HG03558 (cell line): ENCODE data around the gene NCKAP1.
"Not testable (repeated sequence)": the region's sequence is repeated elsewhere in the genome, so short reads cannot be mapped to it uniquely, and the experiment has no call there.

Experiments used
- ATAC-seq: cut with Tn5 transposase; IDR thresholded peaks from one replicate; pipeline ENCODE4 v1.9.1; 2021; ENCODE audit warnings: moderate number of reproducible peaks; ENCODE audit not compliant: unreplicated experiment; ENCODE audit errors: extremely low read depth

Gene NCKAP1, protein sequence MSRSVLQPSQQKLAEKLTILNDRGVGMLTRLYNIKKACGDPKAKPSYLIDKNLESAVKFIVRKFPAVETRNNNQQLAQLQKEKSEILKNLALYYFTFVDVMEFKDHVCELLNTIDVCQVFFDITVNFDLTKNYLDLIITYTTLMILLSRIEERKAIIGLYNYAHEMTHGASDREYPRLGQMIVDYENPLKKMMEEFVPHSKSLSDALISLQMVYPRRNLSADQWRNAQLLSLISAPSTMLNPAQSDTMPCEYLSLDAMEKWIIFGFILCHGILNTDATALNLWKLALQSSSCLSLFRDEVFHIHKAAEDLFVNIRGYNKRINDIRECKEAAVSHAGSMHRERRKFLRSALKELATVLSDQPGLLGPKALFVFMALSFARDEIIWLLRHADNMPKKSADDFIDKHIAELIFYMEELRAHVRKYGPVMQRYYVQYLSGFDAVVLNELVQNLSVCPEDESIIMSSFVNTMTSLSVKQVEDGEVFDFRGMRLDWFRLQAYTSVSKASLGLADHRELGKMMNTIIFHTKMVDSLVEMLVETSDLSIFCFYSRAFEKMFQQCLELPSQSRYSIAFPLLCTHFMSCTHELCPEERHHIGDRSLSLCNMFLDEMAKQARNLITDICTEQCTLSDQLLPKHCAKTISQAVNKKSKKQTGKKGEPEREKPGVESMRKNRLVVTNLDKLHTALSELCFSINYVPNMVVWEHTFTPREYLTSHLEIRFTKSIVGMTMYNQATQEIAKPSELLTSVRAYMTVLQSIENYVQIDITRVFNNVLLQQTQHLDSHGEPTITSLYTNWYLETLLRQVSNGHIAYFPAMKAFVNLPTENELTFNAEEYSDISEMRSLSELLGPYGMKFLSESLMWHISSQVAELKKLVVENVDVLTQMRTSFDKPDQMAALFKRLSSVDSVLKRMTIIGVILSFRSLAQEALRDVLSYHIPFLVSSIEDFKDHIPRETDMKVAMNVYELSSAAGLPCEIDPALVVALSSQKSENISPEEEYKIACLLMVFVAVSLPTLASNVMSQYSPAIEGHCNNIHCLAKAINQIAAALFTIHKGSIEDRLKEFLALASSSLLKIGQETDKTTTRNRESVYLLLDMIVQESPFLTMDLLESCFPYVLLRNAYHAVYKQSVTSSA

DNA sequence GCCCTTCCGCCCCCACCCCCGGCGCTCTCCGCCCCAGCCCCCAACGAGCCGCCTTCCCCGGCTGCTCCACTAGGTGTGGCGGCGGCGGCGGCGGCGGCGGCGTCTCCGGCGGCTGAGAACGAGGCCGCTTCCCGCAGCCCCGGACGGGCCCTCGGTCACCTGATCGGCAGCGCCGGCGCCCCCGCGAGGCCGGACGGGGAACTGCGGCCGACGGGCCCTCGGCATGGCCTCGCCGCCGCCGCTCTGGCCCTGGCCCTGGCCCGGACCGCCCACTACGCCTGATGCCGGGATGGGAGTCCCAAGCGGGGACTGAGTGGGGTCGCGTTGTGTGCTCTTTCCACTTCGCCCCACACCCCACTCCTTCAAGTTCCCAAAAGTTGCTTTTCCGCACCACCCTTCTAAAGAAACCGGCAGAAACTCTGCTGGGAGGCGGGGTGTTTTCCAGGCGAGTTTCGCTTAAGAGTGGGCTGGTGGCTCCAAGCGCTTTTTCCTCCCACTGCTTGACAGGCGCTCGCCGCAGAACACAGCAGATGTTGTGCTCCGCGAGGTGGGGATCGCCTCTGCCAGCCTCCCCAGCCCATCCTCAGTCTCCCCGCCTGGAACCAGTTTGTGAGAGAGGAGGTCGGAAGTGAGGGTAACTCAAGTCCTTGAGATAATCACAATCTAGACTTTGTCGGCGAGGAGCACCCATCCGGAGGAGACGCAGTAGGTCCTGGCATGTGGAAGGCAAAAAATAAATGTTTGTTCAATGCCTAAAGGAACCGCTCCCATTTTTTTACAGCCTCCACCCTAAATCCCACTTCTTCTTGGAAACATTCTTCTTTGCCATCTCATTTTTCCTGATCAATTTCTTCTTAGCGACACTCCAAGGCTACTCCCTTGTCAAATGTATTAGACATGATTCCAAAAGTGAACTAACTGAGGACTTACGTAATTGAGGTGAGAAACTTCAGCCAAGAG lies at the start of gene NCKAP1:
Gene NCKAP1 (minus strand): TSS at position 117 of the 960 bp plus-strand sequence. CDS start 358 bp downstream, outside the sequence.
- ATAC-seq = peak; percentile 61

DNA sequence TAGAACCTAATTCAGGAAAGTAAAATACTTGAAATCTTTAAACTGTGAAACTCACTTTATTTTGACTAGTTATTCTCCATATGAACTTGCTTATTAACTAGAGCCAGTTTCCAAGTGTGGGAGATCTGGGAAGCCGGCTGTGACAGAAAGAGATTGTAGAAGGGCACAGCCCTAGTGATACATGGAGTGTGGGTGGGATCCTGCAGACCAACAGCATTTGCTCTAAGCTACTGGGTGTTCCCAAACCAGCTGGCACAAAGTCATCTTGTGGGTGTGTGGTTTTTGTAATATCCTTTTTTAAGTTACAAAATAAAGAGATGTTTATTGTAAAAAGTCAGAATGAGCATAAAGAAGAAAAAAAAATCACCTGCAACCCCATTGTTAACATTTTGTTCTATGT lies 43.7 kb upstream of the NCKAP1 start:
- no peak for ATAC-seq

DNA sequence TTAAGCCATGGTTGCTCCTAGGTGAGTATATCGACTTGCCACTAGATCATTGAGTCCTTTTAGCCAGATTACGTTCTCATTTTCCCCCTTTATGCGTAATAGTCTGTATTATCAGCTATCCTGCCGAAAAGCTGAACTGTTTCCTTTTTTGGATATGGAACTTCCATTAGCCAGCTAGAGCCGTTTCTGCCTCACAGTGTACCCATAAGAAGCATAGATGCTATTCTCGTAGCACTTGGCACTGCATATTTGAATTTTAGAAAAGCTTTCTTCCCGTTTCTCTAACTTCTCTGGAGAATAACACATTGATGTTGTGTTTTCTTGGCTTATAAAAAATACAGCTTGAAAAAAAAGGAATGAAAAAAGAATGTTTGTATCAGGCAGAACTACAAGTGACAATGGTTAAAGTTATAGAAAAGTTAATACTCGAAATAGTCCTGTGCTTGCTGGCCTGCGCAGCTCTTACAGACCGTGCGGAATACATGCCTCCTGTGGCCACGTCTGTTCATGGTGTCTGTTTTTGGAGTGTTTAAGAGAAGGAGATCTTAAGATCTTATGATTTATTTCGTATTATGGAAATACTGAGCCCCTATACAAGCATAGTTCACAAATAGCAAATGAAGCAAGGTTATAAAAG lies 41.0 kb upstream of the NCKAP1 start:
- peak; percentile 5 for ATAC-seq

DNA sequence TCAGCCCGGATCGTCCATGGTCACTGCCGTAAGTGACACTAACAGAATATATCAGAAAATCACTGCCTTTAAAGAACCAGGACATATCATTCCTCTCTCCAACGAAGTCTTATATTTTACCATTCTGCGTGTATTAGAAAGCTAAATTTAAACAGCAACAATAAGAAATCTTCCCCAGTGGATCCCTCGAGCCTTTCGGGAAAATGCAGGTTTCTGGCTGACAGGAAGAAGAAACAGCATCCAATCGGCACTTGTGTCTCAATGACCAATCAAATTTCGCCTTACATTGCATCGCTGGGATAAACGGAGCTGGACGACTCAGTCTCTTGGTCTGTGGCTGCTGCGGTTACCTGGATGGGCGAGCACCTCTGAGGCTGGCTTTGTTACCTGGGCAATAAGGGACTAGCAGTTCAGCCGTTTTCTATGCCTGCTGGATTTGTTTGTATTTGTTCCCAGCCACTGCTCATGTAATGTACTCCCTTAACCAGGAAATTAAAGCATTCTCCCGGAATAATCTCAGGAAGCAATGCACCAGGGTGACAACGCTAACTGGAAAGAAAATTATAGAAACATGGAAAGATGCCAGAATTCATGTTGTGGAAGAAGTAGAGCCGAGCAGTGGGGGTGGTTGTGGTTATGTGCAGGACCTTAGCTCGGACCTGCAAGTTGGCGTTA lies 40.3 kb upstream of the NCKAP1 start, which contains the start of gene DUSP19:
Gene DUSP19 (plus strand): TSS at position 284 of the 675 bp plus-strand sequence. CDS start 187 bp downstream, at position 471.
- peak; percentile 76 for ATAC-seq

DNA sequence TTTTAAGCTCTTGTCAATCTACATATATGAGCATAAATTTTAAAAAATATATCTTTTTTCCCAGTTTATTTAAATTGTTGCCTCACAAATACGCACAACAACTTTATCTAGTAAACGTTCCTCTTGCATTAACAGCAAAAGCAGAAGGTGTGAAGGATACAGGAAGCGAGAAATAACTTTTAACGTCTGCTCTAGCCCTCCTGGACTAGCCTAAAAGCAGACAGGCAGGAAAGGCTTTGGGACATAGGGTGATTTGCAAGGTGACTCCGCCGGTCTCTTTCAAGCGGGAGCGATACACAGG lies 39.9 kb upstream of the NCKAP1 start:
- ATAC-seq = no peak

DNA sequence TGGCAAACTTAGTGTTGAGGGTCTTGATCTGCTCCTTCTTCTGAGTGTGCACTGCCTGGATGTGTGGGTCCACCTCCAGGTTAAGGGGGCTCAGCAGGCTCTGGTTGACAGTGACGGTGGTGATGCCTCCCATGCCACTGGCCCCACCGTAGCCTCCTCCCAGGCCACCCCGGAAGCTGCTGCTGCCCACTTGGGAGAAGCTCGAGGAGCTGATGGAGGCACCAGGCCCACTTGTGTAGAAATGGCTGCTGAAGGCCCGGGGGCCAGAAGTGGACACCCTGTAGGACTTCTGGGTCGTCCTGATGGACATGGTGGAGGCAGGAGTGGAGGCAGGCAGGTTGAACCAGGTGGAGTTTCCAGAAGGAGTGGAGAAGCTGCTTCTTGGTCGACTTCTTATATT lies 33.9 kb upstream of the NCKAP1 start:
- ATAC-seq = no peak

DNA sequence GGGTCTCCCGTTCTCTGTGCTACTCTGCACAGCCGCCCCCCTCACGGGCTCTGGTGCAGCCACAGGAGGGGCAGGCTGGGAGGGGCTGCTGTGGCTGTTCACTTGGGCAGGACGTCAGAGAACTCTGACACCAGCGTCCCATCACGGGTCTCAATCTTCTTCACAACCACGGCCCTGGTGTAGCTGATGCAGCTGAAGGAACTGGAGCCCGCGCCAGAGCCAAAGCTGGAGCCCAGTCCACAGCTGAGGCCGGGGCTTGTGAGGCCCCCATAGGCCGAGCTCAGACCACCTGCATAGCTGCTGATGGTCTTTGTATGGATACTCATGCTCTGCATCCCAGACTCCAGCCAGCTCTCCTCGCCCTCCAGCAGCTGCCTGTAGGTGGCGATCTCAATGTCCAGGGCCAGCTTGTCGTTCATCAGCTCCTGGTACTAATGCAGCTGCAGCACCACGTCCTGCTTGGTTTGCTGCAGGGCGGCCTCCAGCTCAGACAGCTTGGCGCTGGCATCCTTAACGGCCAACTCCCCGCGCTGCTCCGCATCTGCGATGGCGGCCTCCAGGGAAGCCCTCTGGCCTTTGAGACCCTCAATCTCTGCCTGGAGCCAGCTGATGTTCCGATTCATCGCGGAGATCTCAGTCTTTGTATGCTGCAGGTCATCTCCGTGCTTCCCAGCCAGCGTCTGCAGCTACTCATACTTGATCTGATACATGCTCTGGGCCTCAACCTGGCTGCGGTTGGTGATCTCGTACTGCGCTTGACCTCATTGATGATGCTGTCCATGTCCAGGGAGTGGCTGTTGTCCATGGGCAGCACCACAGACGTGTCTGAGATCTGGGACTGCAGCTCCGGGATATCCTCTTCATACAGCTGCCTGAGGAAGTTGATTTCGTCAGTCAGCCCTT lies 32.9 kb upstream of the NCKAP1 start:
- ATAC-seq = no peak

DNA sequence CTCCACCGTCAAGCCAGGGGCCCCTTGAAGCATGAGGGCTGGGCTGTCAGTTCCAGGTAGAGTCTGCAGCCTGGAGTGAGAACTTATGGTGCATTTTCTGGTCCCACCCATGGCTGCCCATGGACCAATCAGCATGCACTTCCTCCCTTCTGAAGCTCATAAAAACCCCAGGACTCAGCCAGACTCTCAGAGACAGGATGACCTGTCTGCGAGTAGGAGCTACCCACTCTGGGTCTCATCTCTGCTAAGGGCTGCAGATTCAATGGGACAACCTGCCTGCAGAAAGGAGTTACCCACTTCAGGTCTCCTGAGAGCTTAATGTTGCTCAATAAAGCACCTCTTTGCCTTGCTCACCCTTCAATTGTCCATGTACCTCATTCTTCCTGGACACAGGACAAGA lies 30.9 kb upstream of the NCKAP1 start:
- ATAC-seq = no peak

DNA sequence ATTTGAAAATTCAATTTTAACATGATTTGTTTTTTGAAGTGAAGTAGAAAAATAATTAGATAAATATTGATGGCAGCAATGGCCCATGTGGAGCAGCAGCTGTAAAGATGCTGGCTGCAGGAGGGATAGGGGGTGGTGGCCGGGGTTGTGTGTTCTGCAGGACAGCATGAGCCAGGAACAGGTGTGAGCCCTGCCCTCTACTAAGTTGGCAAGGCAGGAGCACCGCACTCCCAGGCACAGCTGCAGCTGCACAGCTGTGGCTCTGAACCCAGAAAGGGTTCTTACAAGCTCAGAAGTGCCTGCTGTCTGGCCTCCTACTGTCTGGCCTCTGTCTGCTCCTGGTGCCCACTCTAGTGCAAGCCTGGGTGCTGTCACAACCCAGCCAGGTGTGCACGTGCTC lies 30.3 kb upstream of the NCKAP1 start:
- ATAC-seq = no peak

DNA sequence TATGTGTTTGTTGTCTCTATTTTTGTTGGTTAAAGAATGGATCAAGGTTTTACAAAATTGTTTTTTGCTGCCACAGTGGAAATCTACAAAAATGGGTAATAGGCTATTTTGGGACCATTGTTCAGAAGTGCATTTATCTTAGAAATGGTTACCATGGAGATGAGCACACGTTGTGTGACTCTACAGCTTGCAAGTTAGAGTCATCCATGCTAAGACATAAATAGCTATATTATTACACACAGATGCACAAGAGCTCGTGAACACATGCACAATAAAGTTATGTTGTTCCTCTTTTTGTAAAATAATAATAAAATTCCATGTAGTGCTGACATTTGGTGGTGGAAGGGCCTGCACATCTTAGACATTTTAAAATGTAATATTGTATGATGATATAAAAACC lies 24.8 kb upstream of the NCKAP1 start:
- no peak for ATAC-seq

DNA sequence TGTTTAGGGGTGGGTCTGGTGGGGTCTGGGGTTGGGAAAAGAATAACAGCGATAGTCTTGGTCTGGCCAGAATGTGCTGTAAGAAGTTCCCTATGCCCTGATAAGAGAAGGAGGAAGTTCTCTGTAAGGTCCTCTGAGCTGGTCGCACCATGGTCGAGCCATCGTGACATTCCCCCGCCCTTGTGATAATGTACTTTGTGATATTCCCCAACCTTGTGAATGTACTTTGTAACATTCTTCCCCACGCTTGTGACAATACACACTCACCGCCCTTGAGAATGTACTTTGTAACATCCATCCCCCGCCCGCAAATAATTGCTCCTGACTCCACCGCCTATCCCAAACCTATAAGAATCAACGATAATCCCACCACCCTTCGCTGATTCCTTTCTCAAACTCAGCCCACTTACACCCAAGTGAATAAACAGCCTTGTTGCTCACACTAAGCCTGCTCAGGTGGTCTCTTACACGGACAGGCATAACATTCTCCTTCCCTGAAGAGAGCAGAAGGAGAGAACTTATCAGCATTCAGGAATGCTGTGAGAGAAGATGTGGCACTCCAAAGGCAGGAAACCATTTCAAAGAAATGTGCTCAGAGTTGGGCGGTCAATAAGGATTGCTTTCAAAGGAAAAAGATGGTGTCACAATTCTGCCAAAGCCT lies 22.4 kb upstream of the NCKAP1 start:
- ATAC-seq = no peak

DNA sequence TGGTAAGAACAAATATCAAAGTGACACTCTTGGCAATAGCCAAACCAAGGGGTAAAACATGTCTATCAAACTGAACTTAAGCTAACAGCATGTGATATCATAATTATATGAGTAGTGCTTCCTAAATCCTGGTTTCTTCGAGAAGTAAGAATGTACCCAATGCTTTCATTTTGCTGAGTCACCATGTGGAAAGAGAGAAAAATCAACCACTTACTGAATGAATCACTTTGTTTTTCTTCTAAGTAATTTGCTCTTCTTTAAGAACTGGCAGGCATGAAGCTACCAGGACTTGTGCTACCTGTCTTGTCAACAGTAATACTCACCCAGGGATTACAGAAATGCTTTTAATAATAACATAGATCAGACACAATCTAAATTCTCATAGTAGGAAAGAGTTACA lies 21.3 kb upstream of the NCKAP1 start:
- no peak for ATAC-seq

DNA sequence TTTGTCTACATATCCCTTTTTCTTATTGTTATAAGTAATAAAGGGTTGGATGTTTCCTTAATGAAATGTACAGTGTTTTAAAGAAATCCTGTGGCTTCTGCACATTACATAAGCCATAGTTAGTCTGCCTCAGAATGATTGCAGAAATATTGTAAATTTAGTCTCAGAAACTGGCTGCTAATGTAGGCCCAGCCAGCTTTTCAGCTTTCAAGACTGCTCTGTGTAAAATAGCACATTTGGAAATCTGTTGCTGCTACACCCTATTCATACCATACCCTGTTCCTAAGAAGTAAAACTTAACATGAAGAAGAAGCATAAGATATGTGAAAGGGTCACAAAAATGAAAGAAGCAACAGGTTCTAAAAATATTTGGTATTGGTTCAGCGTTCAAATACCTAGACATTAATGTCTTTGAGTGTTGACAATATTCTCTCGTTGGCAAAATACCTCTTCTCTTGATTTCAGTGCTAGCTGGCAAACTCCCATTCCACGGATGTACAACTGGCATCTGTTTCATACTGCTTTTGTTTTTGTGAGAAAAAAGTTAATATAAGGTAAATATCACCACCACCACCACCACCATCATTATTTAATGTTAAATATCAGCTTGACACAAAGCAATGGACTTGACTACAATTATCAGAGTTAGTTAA lies 19.2 kb upstream of the NCKAP1 start:
- peak; percentile 29 for ATAC-seq

DNA sequence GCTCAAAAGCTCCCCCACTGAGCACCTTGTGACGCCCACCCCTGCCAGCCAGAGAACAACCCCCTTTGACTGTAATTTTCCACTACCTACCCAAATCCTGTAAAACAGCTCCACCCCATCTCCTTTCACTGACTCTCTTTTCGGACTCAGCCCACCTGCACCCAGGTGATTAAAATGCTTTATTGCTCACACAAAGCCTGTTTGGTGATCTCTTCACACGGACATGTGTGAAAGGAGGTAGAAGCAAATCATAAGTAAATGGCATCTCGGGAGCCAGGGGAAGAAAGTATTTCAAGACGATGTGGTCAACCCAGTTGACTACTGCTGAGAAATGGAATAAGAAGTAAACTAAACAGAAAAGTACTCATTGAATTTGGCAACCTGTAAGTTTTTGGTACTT lies 11.2 kb upstream of the NCKAP1 start:
- ATAC-seq = no peak

DNA sequence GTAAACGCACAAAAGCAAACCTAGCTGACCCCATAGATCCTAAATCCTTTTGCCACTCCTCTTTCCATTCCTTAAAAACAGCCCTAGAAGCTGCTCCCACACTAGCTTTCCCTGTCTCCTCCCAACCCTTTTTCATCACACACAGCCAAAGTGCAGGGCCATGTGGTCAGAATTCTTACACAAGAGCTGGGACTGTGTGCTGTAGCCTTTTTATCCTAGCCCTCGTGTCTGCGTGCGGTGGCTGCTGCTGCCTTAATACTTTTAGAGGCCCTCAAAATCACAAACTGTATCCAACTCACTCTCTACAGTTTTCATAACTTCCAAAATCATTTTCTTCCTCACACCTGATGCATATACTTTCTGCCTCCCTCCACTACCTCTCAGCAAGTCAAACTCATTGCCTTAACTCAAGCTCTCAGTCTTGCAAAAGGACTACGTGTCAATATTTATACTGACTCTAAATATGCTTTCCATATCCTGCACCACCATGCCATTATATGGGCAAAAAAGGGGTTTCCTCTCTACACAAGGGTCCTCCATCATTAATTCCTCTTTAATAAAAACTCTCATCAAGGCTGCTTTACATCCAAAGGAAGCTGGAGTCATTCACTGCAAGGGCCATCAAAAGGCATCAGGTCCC lies 9.3 kb upstream of the NCKAP1 start:
- ATAC-seq = not testable (repeated sequence)

DNA sequence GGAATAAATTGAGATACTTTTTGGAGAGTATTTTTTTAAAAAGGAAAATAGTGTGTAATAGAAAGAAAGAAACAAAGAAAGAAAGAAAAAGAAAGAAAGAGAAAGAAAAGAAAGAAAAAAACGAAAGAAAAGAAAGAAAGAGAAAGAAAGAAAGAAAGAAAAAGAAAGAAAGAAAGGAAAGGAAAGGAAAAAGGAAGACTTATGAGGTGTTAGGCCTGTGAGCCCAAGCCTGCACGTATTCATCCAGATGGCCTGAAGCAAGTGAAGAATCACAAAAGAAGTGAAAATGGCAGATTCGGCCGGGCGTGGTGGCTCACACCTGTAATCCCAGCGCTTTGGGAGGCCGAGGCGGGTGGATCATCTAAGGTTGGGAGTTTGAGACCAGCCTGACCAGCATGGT lies 5.3 kb upstream of the NCKAP1 start:
- ATAC-seq = not testable (repeated sequence)
